GM21515 (cell line): Measurements from ENCODE around the gene VASH2.
"Not testable (repeated sequence)": the region's sequence is repeated elsewhere in the genome, so short reads cannot be mapped to it uniquely, and the experiment has no call there.

Experiments
- ATAC-seq: cut with Tn5 transposase; IDR thresholded peaks from one replicate; pipeline ENCODE4 v1.9.1; 2021; ENCODE audit not compliant: unreplicated experiment

Gene VASH2

DNA sequence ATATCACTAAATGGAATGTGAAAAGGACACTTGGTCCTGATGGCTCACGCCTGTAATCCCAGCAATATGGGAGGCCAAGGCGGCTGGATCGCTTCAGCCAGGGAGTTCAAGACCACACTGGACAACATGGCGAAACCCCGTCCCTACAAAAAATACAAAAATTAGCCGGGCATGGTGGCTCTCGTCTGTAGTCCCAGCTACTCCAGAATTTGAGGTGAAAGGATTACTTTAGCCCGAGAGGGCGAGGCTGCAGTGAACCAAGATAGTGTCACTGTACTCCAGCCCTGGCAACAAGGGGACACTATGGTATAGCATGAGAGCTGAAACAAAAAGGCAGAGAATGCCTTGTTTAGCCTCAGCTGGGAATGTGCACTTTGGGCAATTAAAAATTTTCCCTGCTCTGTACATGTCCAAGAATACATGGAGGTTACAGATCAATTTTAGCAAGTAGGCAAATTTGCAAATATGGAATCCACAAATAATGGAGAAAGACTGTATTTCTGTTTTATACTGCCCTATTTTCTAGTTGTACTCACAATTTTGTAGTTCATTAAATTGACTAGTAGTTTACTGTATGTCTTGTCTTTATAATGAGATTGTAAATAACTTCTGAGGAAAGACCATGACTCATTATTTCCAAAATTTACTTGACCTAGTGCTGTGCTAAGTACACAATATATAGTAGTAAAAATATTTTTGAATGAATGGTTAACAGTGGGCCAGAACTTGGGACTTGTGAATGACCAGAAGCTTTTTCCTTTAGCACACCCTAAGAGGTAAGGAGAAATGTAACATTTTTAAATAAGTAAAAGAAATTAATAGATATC lies 67.3 kb downstream of the VASH2 start:
- ATAC-seq, result no peak

DNA sequence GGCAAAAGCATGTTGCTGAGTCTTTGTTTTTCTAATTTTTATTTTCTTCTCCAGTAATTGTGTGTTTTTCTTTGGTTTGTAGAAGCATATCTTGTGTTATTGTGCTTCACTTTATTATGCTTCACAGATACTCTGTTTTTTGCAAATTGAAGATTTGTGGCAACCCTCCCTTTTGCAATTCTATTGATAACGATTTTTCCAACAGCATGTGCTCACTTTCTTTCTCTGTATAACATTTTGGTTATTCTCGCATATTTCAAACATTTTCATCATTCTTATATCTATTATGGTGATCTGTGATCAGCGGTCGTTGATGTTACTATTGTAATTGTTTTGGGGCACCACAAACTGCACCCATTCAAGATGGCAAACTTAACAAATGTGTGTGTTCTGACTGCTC lies 69.1 kb downstream of the VASH2 start:
- no peak for ATAC-seq

DNA sequence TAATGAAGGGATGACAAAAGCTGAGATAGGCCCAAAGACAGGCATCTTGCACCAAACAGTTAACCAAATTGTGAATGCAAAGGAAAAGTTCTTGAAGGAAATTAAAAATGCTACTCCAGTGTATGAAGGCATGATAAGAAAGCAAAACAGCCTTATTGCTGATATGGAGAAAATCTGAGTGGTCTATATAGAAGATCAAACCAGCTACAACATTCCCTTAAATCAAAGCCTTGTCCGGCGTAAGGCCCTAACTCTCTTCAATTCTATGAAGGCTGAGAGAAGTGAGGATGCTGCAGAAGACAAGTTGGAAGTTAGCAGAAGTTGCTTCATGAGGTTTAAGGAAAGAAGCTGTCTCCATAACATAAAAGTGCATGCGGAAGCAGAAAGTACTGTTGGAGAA lies 69.7 kb downstream of the VASH2 start:
- no peak for ATAC-seq

DNA sequence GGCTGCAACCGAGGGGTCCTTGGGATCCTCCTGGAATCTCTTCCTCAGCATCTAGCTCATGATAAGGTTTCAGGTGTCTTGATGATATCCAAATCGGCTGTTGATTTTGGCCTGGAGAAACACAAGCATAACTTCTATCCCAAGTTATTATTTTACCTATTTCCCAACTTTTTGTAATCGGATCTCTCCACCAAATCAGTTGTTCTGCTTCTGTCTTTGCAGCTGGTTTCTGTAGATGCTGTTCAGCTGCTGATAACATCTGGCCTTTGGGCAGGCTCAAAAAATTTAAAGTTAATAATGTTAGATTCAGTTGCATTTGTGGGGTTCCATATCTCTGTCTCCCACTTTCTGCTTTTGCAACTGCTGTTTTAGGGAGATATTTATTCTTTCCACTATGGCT lies 76.7 kb downstream of the VASH2 start:
- not testable (repeated sequence) for ATAC-seq

DNA sequence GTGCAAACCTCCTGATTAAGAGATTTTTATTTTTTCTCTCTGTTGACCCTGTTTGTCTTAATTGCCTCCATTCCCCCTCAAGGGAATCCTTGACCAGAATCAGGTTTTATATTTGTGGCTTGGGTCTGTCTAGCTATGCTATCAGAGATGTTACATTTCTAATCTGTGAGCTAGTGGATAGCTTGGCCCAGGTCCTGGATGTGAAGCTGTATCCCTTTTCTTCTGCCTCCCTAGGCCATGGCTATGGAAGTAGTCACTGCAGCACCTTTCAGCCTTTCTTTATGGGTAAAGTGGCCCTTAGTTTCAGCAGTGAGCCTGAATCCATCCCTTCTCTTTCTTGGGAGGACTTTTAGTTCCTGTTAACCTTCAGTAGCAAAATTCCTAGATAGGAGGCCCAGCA lies 82.3 kb downstream of the VASH2 start:
- ATAC-seq, result no peak

DNA sequence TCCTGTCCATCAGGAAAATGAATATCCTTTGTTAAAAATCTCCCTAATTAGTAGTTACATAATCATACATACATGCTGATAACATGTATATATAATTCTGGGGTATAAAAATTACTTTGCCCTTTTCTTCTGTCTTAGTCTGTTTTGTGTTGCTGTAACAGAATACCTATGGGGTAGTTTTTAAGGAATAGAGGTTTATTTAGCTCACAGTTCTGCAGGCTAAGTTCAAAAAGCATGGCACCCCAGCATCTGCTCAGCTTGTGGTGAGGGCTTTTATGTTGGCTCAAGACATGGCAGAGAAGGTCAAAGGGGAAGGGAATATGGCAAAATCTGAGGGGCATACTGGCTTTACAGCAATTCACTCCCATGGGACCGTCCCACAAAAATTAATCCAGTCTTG lies 84.4 kb downstream of the VASH2 start:
- no peak for ATAC-seq

DNA sequence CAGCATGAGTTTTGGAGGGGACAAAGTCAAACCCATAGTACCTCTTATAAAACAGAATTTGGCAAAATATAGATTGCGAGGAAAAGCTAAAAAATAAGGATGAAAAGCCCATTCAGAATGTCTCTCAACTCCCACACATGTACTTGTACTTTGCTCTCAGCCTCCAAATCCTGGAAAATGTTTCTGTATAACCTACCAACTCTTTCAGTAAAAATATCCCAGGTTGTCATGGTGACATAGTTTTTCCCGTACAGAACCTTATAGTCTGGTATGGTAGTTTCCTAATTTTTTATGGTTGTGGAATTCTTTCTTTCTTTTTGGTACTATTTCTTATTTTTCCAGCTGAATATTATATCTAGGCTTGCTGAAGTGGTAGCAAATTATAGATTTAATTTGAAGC lies 85.2 kb downstream of the VASH2 start:
- no peak for ATAC-seq
